Prostate gland (tissue), 2 donors: ENCODE data around the gene PSME1.

Experiments
- CTCF ChIP-seq, 4 experiments: fragments of 200-600 bp in 2 of 4; fragments of 450-650 bp in 2 of 4; sonication (generic) in 2 of 4; IDR thresholded peaks; 1 replicate in 3 of 4; 2 replicates in 1 of 4; pipeline ENCODE4 v1.5.1; 2016 to 2019; ENCODE audit warnings: antibody characterized with exemption in 4 of 4, mild to moderate bottlenecking in 2 of 4, moderate library complexity in 2 of 4
- POLR2A ChIP-seq: fragments of 450-650 bp; IDR thresholded peaks from one replicate; pipeline ENCODE4 v1.6.1; 2016; ENCODE audit warnings: antibody characterized with exemption, mild to moderate bottlenecking

- TF ChIP-seq CTCF (IDR thresholded peaks at IDR 0.05) (no peak), POLR2A (no peak)
These were observed 46.1 kb upstream of the PSME1 start for GRCh38 chr14:24089890-24090289.
